HCT116 (cell line): Measurements from ENCODE around the gene URB1. TPM values are rescaled to one million over a fixed set of nuclear protein-coding genes. Genes with fewer than 3 reads are reported as not detected.
A peak's percentile ranks its signal among the peaks of the same experiment; 100 is the strongest.

Source experiments
- ATAC-seq: fragments of 200-7000 bp; cut with Tn5 transposase; 2 replicates; pipeline ENCODE4 v1.9.1; 2020; ENCODE audit warnings: mild to moderate bottlenecking, moderate library complexity
- BruUV-seq: library from RNA; stranded (reverse); fragments of 400-500 nt; replicated peaks from 2 replicates; lab custom pipeline; 2021; lab: Mats Ljungman, UMichigan
- CTCF ChIA-PET: fragments of 300-600 bp; sonication (Branson Sonifier 250); formaldehyde crosslinking; loops from one replicate; lab custom pipeline; 2021; ENCODE audit warnings: antibody characterized with exemption; lab: Charles Lee
- POLR2A ChIA-PET: fragments of 300-600, 350-600 bp; sonication (Branson Sonifier 250); formaldehyde crosslinking; loops from one replicate; lab custom pipeline; 2021; ENCODE audit warnings: antibody characterized with exemption; lab: Charles Lee
- RAD21 ChIA-PET, 2 experiments: fragments of 300-600 bp; sonication (Branson Sonifier 250); formaldehyde crosslinking; loops; one replicate each; lab custom pipeline; 2023; ENCODE audit warnings: low total read pairs in 2 of 2; ENCODE audit not compliant: uncharacterized antibody in 2 of 2, unreplicated experiment in 2 of 2, low non-redundant PET in 1 of 2; lab: Charles Lee
- DNase-seq: peaks from one replicate; pipeline ENCODE4 v3.0.0-alpha.2; 2010; ENCODE audit warnings: low read depth, low spot score
- H2AFZ ChIP-seq: fragments of 200-600 bp; shearing (Covaris generic), sonication (generic); 2 replicates; pipeline ENCODE4 v1.6.1; 2017; ENCODE audit warnings: low read depth, mixed run types, mixed read lengths, antibody characterized with exemption, low read length; ENCODE audit not compliant: poor library complexity, severe bottlenecking
- H3K27ac ChIP-seq: 2 replicates; pipeline ENCODE4 v1.5.1; 2012; ENCODE audit warnings: low read depth, low read length
- H3K27me3 ChIP-seq: fragments of 200-600 bp; sonication (generic); 2 replicates; pipeline ENCODE4 v1.6.1; 2016; ENCODE audit warnings: mixed run types, low read length, mixed read lengths; ENCODE audit not compliant: insufficient read depth
- H3K36me3 ChIP-seq, 2 experiments: fragments of 200-500 bp in 1 of 2; fragments of 200-600 bp in 1 of 2; sonication (Bioruptor generic) in 1 of 2; sonication (generic) in 1 of 2; 2 replicates each; pipeline versions ENCODE4 v1.5.1 to v1.6.1; 2014 to 2016; ENCODE audit warnings: low read length in 2 of 2, inconsistent platforms in 1 of 2, mixed read lengths in 1 of 2, mixed run types in 1 of 2; ENCODE audit not compliant: insufficient read depth in 2 of 2, control insufficient read depth in 1 of 2
- H3K4me1 ChIP-seq, 2 experiments: fragments of 200-600 bp in 1 of 2; sonication (generic) in 1 of 2; 2 replicates each; pipeline versions ENCODE4 v1.5.1 to v1.6.1; 2012 to 2017; ENCODE audit warnings: low read length in 2 of 2, inconsistent platforms in 1 of 2, mild to moderate bottlenecking in 1 of 2, mixed read lengths in 1 of 2, mixed run types in 1 of 2, moderate library complexity in 1 of 2; ENCODE audit not compliant: insufficient read depth in 2 of 2, control insufficient read depth in 1 of 2
- H3K4me2 ChIP-seq: fragments of 200-600 bp; sonication (generic); 2 replicates; pipeline ENCODE4 v1.6.1; 2017; ENCODE audit warnings: mixed run types, low read length, mixed read lengths
- H3K4me3 ChIP-seq, 2 experiments: fragments of 200-600 bp in 1 of 2; sonication (generic) in 1 of 2; replicated peaks in 1 of 2; 2 replicates each; pipeline ENCODE4 v1.5.1; 2011 to 2016; ENCODE audit warnings: low read length in 2 of 2, control low read depth in 1 of 2, low read depth in 1 of 2, mild to moderate bottlenecking in 1 of 2, mixed read lengths in 1 of 2, mixed run types in 1 of 2
- H3K79me2 ChIP-seq: fragments of 200-600 bp; sonication (generic); 2 replicates; pipeline ENCODE4 v1.6.1; 2017; ENCODE audit warnings: mild to moderate bottlenecking, mixed run types, low read length, moderate library complexity, mixed read lengths; ENCODE audit not compliant: insufficient read depth
- H3K9ac ChIP-seq: fragments of 200-600 bp; sonication (generic); 2 replicates; pipeline ENCODE4 v1.6.1; 2016; ENCODE audit warnings: low read length, mixed read lengths
- H3K9me2 ChIP-seq: fragments of 200-600 bp; sonication (generic), shearing (Covaris generic); 2 replicates; pipeline ENCODE4 v1.6.1; 2017; ENCODE audit warnings: mixed run types, mild to moderate bottlenecking, moderate library complexity; ENCODE audit not compliant: insufficient read depth
- H3K9me3 ChIP-seq, 2 experiments: fragments of 200-500 bp in 1 of 2; fragments of 200-600 bp in 1 of 2; sonication (Bioruptor generic) in 1 of 2; sonication (generic) in 1 of 2; 2 replicates each; pipeline ENCODE4 v1.6.1; 2014 to 2017; ENCODE audit warnings: low read length in 2 of 2, mixed read lengths in 2 of 2, inconsistent platforms in 1 of 2, low read depth in 1 of 2, mild to moderate bottlenecking in 1 of 2, mixed run types in 1 of 2, moderate library complexity in 1 of 2; ENCODE audit not compliant: control insufficient read depth in 1 of 2, insufficient read depth in 1 of 2
- H4K20me1 ChIP-seq: fragments of 200-600 bp; sonication (generic), shearing (Covaris generic); 2 replicates; pipeline ENCODE4 v1.6.1; 2017; ENCODE audit warnings: mixed run types, mild to moderate bottlenecking, moderate library complexity; ENCODE audit not compliant: insufficient read depth
- RAD21 ChIP-seq: IDR thresholded peaks from 2 replicates; pipeline ENCODE4 v1.6.1; 2012; ENCODE audit warnings: low read depth, mild to moderate bottlenecking
- SP1 ChIP-seq: IDR thresholded peaks from 2 replicates; pipeline ENCODE4 v1.6.1; 2012; ENCODE audit warnings: low read depth
- SRF ChIP-seq: IDR thresholded peaks from 2 replicates; pipeline ENCODE4 v1.6.1; 2012; ENCODE audit warnings: low read depth
- intact Hi-C: fragments of 100-400 bp; cut with micrococcal nuclease; formaldehyde crosslinking; loops from 2 replicates; pipeline ENCODE4 v1.10.0; 2022
- total RNA-seq: library from RNA; stranded (reverse); gene quantifications from one replicate; pipeline ENCODE4 v1.2.1, GENCODE V29; 2021; ENCODE audit not compliant: unreplicated experiment
- TF ChIP-seq, protein P1 (sequence below), 3 experiments: fragments of 200-600 bp in 1 of 3; sonication (generic) in 1 of 3; IDR thresholded peaks in 2 of 3; conservative IDR thresholded peaks in 1 of 3; 2 replicates each; pipeline ENCODE4 v1.5.1; 2012 to 2017; ENCODE audit warnings: low read depth in 2 of 3, low read length in 2 of 3, antibody characterized with exemption in 1 of 3, borderline replicate concordance in 1 of 3, control low read depth in 1 of 3, mild to moderate bottlenecking in 1 of 3, mixed read lengths in 1 of 3, mixed run types in 1 of 3, moderate library complexity in 1 of 3; ENCODE audit not compliant: insufficient read depth in 1 of 3

Gene URB1
- total RNA-seq, 1 experiment from 2014 or later: 28.3 TPM

- BruUV-seq: no TSS peak
- DNase-seq (no peak), ATAC-seq (peak; percentile 76)
- Histone ChIP-seq H3K4me2 (no peak overlapping the region), H3K4me3 (no peak overlapping the region), H3K27ac (no peak overlapping the region), H3K36me3 (peaks cover 50 to 54% of the 10 kb centered on the region in 2 experiments), H2AFZ (no peak overlapping the region), H3K9me2 (no peaks in the 10 kb centered on the region), H4K20me1 (peaks cover 3% of the 10 kb centered on the region; the same call in 1 of the 2 replicates), H3K4me1 (peaks cover 19 to 31% of the 10 kb centered on the region in 2 experiments), H3K79me2 (peaks cover 99% of the 10 kb centered on the region), H3K9me3 (no peaks in the 10 kb centered on the region), H3K9ac (no peak overlapping the region), H3K27me3 (no peaks in the 10 kb centered on the region)
- intact Hi-C loops: no loop called here
- RAD21 ChIA-PET: no interaction called here
- CTCF ChIA-PET: interaction anchor here (2.0 kb wide), 1 partner anchor 217 kb away, joined by 7 read pairs; no protein-coding TSS in a partner anchor
- POLR2A ChIA-PET: no interaction called here
- TF ChIP-seq RAD21: peak; percentile 40
- no peak for TF ChIP-seq SRF
- TF ChIP-seq, protein P1, sequence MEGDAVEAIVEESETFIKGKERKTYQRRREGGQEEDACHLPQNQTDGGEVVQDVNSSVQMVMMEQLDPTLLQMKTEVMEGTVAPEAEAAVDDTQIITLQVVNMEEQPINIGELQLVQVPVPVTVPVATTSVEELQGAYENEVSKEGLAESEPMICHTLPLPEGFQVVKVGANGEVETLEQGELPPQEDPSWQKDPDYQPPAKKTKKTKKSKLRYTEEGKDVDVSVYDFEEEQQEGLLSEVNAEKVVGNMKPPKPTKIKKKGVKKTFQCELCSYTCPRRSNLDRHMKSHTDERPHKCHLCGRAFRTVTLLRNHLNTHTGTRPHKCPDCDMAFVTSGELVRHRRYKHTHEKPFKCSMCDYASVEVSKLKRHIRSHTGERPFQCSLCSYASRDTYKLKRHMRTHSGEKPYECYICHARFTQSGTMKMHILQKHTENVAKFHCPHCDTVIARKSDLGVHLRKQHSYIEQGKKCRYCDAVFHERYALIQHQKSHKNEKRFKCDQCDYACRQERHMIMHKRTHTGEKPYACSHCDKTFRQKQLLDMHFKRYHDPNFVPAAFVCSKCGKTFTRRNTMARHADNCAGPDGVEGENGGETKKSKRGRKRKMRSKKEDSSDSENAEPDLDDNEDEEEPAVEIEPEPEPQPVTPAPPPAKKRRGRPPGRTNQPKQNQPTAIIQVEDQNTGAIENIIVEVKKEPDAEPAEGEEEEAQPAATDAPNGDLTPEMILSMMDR (IDR thresholded peaks at IDR 0.05 in 2 of 3, conservative IDR thresholded peaks at IDR 0.05 in 1 of 3; ENCODE audit: borderline replicate concordance in 1 of 3, insufficient read depth in 1 of 3, low read depth in 2 of 3, low read length in 2 of 3): 0 out of 6 replicates have a peak, but pooled peaks of 2 of the 3 experiments have one; percentile 14 to 17
Measured at GRCh38 chr21:32383812-32384211, 9.0 kb downstream of the URB1 start.

DNA sequence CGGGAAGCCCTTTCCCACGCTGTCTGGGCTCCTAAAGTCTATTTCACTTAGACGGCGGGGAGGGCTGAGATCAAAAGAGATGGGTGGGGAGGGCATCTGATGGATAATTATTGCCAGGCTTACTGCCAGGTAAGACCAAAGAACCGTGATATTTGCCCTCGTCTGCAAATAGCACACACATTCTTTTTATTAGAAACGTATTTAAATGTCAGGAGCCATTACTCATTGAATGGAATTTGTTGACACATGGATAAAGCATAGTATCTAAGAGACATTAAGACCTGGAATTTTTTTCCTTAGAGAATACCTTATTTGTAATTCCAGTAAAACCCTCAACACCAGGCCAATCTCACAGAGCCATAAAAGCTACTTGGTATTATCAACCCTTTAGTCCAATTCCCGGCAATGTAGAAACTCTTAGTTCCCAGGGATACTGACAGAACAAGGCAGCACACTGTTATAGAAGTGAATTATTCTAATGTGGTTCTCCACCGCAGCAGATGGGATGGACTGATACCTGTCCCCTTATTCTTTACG lies 10.6 kb downstream of the URB1 start:
- intact Hi-C loops: no loop called here
- H3K36me3 ChIP-seq: peaks cover 53 to 61% of the 10 kb centered on the region in 2 experiments
- H3K4me3 ChIP-seq: no peak overlapping the region
- BruUV-seq: no TSS peak
- DNase-seq (no peak), ATAC-seq (peak; percentile 28; the same call in 1 of the 2 replicates)
- no peaks in the 10 kb centered on the region for H3K9me2 ChIP-seq
- H3K4me1 ChIP-seq: peaks cover 19 to 23% of the 10 kb centered on the region in 2 experiments
- no peaks in the 10 kb centered on the region for H3K27me3 ChIP-seq
- ChIA-PET CTCF (no interaction called here), POLR2A (no interaction called here), RAD21 (interaction anchor here in 1 of 2 experiments (1.1 kb wide), 1 partner anchor 219 kb away, joined by 4 read pairs; no protein-coding TSS in a partner anchor)
- H3K9me3 ChIP-seq: no peaks in the 10 kb centered on the region
- H3K27ac ChIP-seq: peak overlapping the region; percentile 35; the same call in 1 of the 2 replicates
- no peak overlapping the region for H2AFZ ChIP-seq
- H3K9ac ChIP-seq: no peak overlapping the region
- TF ChIP-seq SP1: no peak
- peak overlapping the region; percentile 12; the same call in 1 of the 2 replicates for H3K4me2 ChIP-seq
- H4K20me1 ChIP-seq: no peaks in the 10 kb centered on the region; the same call in 1 of the 2 replicates
- peaks cover 99% of the 10 kb centered on the region for H3K79me2 ChIP-seq
